Natural killer cell (primary cell): ENCODE data around the gene RTN4. TPM values are rescaled to one million over a fixed set of nuclear protein-coding genes. Genes with fewer than 3 reads are reported as not detected.

Source experiments
- ATAC-seq, 3 donors: fragments of 150-1000 bp in 2 of 3; fragments of 200-7000 bp in 1 of 3; cut with Tn5 transposase; 1 replicate in 1 of 3; 2 replicates in 2 of 3; pipeline ENCODE4 v1.10.0; 2021; ENCODE audit warnings: mild to moderate bottlenecking in 2 of 3, moderate library complexity in 2 of 3
- DNase-seq, 2 donors: peaks; one replicate each; pipeline versions ENCODE4 v3.0.0 to v3.0.0-alpha.2; 2013 to 2021; ENCODE audit warnings: mixed read lengths in 1 of 2
- H3K27ac ChIP-seq: one replicate; pipeline ENCODE4 v1.5.1; 2013; ENCODE audit warnings: mild to moderate bottlenecking, low read length
- H3K27me3 ChIP-seq: one replicate; pipeline ENCODE4 v1.6.1; 2013; ENCODE audit warnings: low read length; ENCODE audit not compliant: control insufficient read depth, insufficient read depth
- H3K36me3 ChIP-seq: one replicate; pipeline ENCODE4 v1.6.1; 2013; ENCODE audit warnings: low read length; ENCODE audit not compliant: control insufficient read depth, insufficient read depth
- H3K4me1 ChIP-seq: one replicate; pipeline ENCODE4 v1.6.1; 2013; ENCODE audit warnings: low read length; ENCODE audit not compliant: control insufficient read depth, insufficient read depth
- H3K4me3 ChIP-seq: one replicate; pipeline ENCODE4 v1.5.1; 2013; ENCODE audit warnings: low read length
- H3K9me3 ChIP-seq: one replicate; pipeline ENCODE4 v1.6.1; 2013; ENCODE audit warnings: low read length; ENCODE audit not compliant: control insufficient read depth, insufficient read depth
- H3K27ac Mint-ChIP-seq, 2 donors: one replicate each; pipeline ENCODE4 v1.8.0; 2022; ENCODE audit warnings: mild to moderate bottlenecking in 2 of 2, mixed read lengths in 2 of 2, moderate library complexity in 1 of 2
- H3K27me3 Mint-ChIP-seq, 2 donors: one replicate each; pipeline ENCODE4 v1.8.0; 2022; ENCODE audit warnings: low read depth in 2 of 2, mixed read lengths in 2 of 2
- H3K36me3 Mint-ChIP-seq: one replicate; pipeline ENCODE4 v1.8.0; 2022; ENCODE audit warnings: mixed read lengths
- H3K4me1 Mint-ChIP-seq, 2 donors: one replicate each; pipeline ENCODE4 v1.8.0; 2022; ENCODE audit warnings: mixed read lengths in 2 of 2
- H3K4me3 Mint-ChIP-seq: one replicate; pipeline ENCODE4 v1.8.0; 2022; ENCODE audit warnings: mild to moderate bottlenecking, moderate library complexity, mixed read lengths
- H3K9me3 Mint-ChIP-seq, 2 donors: one replicate each; pipeline ENCODE4 v1.8.0; 2022; ENCODE audit warnings: mixed read lengths in 2 of 2
- CTCF ChIP-seq: fragments of 200-600 bp; IDR thresholded peaks from one replicate; pipeline ENCODE4 v1.8.0; 2022; ENCODE audit warnings: antibody characterized with exemption
- WGBS: methylation state at CpG from one replicate; pipeline ENCODE4 v1.1.7; 2013; ENCODE audit warnings: missing lambda C conversion rate; ENCODE audit not compliant: insufficient coverage; 5-methylcytosine and 5-hydroxymethylcytosine counted together
- intact Hi-C: fragments of 100-400 bp; cut with micrococcal nuclease; formaldehyde crosslinking; loops from one replicate; pipeline ENCODE4 v1.14.2; 2022
- total RNA-seq, 4 donors: library from RNA; stranded (reverse); fragments of 120-200 nt in 1 of 4; gene quantifications; one replicate each; pipeline versions ENCODE4 v1.2.3 to v1.2.4, GENCODE V29; 2013 to 2022

Gene RTN4
- total RNA-seq, 3 donors from 2014 or later (not counting 1 experiment from before 2014, with no cell fraction given), result 100 to 117 (median 109) TPM

GRCh38 chr2:55011831-55012671, 38.2 kb downstream of the RTN4 start:
- Histone ChIP-seq H3K36me3 (no peaks in the 10 kb centered on the region), H3K27me3 (no peaks in the 10 kb centered on the region), H3K4me3 (no peak overlapping the region), H3K4me1 (peaks cover 7% of the 10 kb centered on the region), H3K27ac (no peak overlapping the region), H3K9me3 (no peaks in the 10 kb centered on the region)
- H3K4me1 Mint-ChIP-seq, result peaks cover 52 to 55% of the 10 kb centered on the region in 2 donors
- DNase-seq (no peak), ATAC-seq (no peak)
- H3K27ac Mint-ChIP-seq, result peak overlapping the region; percentile 84 to 92
- no peaks in the 10 kb centered on the region for H3K9me3 Mint-ChIP-seq
- intact Hi-C loops, result loop anchor here (2.0 to 10.0 kb wide), 3 partner anchors 39 to 413 kb away; partner anchors contain the start of gene RTN4
- peak overlapping the region; percentile 74 for H3K4me3 Mint-ChIP-seq
- TF ChIP-seq CTCF, result no peak
- no peaks in the 10 kb centered on the region for H3K36me3 Mint-ChIP-seq
- 80% methylated on average over 3 of the region's 6 CpGs for WGBS
- no peaks in the 10 kb centered on the region for H3K27me3 Mint-ChIP-seq

- Mint-ChIP-seq H3K4me1 (peaks cover 63 to 67% of the 10 kb centered on the region in 2 donors), H3K27ac (peak overlapping the region; percentile 84 to 92), H3K36me3 (no peaks in the 10 kb centered on the region), H3K27me3 (no peaks in the 10 kb centered on the region), H3K9me3 (no peaks in the 10 kb centered on the region), H3K4me3 (peak overlapping the region; percentile 92)
- 70% methylated on average over 2 of the region's 2 CpGs for WGBS
- H3K27me3 ChIP-seq, result no peaks in the 10 kb centered on the region
- intact Hi-C loops, result loop anchor here (2.0 to 10.0 kb wide), 3 partner anchors 40 to 414 kb away; partner anchors contain the start of gene RTN4
- DNase-seq, result no peak
- ATAC-seq, result peak in 2 of 3 donors; percentile 31 to 37
- H3K36me3 ChIP-seq, result no peaks in the 10 kb centered on the region
- H3K27ac ChIP-seq, result peak overlapping the region; percentile 68
- peaks cover 7% of the 10 kb centered on the region for H3K4me1 ChIP-seq
- no peaks in the 10 kb centered on the region for H3K9me3 ChIP-seq
- no peak for TF ChIP-seq CTCF
- H3K4me3 ChIP-seq, result no peak overlapping the region
Measured at GRCh38 chr2:55010915-55011314, 39.3 kb downstream of the RTN4 start.

GRCh38 chr2:55010149-55010591, 40.1 kb downstream of the RTN4 start:
- Histone ChIP-seq H3K4me3 (peak overlapping the region; percentile 53), H3K4me1 (peaks cover 7% of the 10 kb centered on the region), H3K27ac (peak overlapping the region; percentile 68), H3K27me3 (no peaks in the 10 kb centered on the region), H3K9me3 (no peaks in the 10 kb centered on the region), H3K36me3 (no peaks in the 10 kb centered on the region)
- Mint-ChIP-seq H3K27ac (peak overlapping the region; percentile 84 to 92), H3K36me3 (no peaks in the 10 kb centered on the region), H3K4me1 (peaks cover 64 to 66% of the 10 kb centered on the region in 2 donors), H3K9me3 (no peaks in the 10 kb centered on the region), H3K4me3 (peak overlapping the region; percentile 92), H3K27me3 (no peaks in the 10 kb centered on the region)
- no peak for TF ChIP-seq CTCF
- DNase-seq, result peak; percentile 33 to 79
- under 1% methylated on average over 4 of the region's 5 CpGs for WGBS
- peak; percentile 92 to 96 (median 93) for ATAC-seq
- intact Hi-C loops, result loop anchor here (2.0 to 10.0 kb wide), 3 partner anchors 41 to 415 kb away; partner anchors contain the start of gene RTN4
